Natural killer cell (primary cell): ENCODE results near the gene ICOSLG. TPM values are rescaled to one million over a fixed set of nuclear protein-coding genes. Genes with fewer than 3 reads are reported as not detected.
"Not testable (repeated sequence)": the region's sequence is repeated elsewhere in the genome, so short reads cannot be mapped to it uniquely, and the experiment has no call there.

Experiments used
- ATAC-seq, 3 donors: fragments of 150-1000 bp in 2 of 3; fragments of 200-7000 bp in 1 of 3; cut with Tn5 transposase; 1 replicate in 1 of 3; 2 replicates in 2 of 3; pipeline ENCODE4 v1.10.0; 2021; ENCODE audit warnings: mild to moderate bottlenecking in 2 of 3, moderate library complexity in 2 of 3
- DNase-seq, 2 donors: peaks; one replicate each; pipeline versions ENCODE4 v3.0.0 to v3.0.0-alpha.2; 2013 to 2021; ENCODE audit warnings: mixed read lengths in 1 of 2
- H3K27ac ChIP-seq: one replicate; pipeline ENCODE4 v1.5.1; 2013; ENCODE audit warnings: mild to moderate bottlenecking, low read length
- H3K27me3 ChIP-seq: one replicate; pipeline ENCODE4 v1.6.1; 2013; ENCODE audit warnings: low read length; ENCODE audit not compliant: control insufficient read depth, insufficient read depth
- H3K36me3 ChIP-seq: one replicate; pipeline ENCODE4 v1.6.1; 2013; ENCODE audit warnings: low read length; ENCODE audit not compliant: control insufficient read depth, insufficient read depth
- H3K4me1 ChIP-seq: one replicate; pipeline ENCODE4 v1.6.1; 2013; ENCODE audit warnings: low read length; ENCODE audit not compliant: control insufficient read depth, insufficient read depth
- H3K4me3 ChIP-seq: one replicate; pipeline ENCODE4 v1.5.1; 2013; ENCODE audit warnings: low read length
- H3K9me3 ChIP-seq: one replicate; pipeline ENCODE4 v1.6.1; 2013; ENCODE audit warnings: low read length; ENCODE audit not compliant: control insufficient read depth, insufficient read depth
- H3K27ac Mint-ChIP-seq, 2 donors: one replicate each; pipeline ENCODE4 v1.8.0; 2022; ENCODE audit warnings: mild to moderate bottlenecking in 2 of 2, mixed read lengths in 2 of 2, moderate library complexity in 1 of 2
- H3K27me3 Mint-ChIP-seq, 2 donors: one replicate each; pipeline ENCODE4 v1.8.0; 2022; ENCODE audit warnings: low read depth in 2 of 2, mixed read lengths in 2 of 2
- H3K36me3 Mint-ChIP-seq: one replicate; pipeline ENCODE4 v1.8.0; 2022; ENCODE audit warnings: mixed read lengths
- H3K4me1 Mint-ChIP-seq, 2 donors: one replicate each; pipeline ENCODE4 v1.8.0; 2022; ENCODE audit warnings: mixed read lengths in 2 of 2
- H3K4me3 Mint-ChIP-seq: one replicate; pipeline ENCODE4 v1.8.0; 2022; ENCODE audit warnings: mild to moderate bottlenecking, moderate library complexity, mixed read lengths
- H3K9me3 Mint-ChIP-seq, 2 donors: one replicate each; pipeline ENCODE4 v1.8.0; 2022; ENCODE audit warnings: mixed read lengths in 2 of 2
- WGBS: methylation state at CpG from one replicate; pipeline ENCODE4 v1.1.7; 2013; ENCODE audit warnings: missing lambda C conversion rate; ENCODE audit not compliant: insufficient coverage; 5-methylcytosine and 5-hydroxymethylcytosine counted together
- intact Hi-C: fragments of 100-400 bp; cut with micrococcal nuclease; formaldehyde crosslinking; loops from one replicate; pipeline ENCODE4 v1.14.2; 2022
- total RNA-seq, 4 donors: library from RNA; stranded (reverse); fragments of 120-200 nt in 1 of 4; gene quantifications; one replicate each; pipeline versions ENCODE4 v1.2.3 to v1.2.4, GENCODE V29; 2013 to 2022
- TF ChIP-seq, protein P1 (sequence below): fragments of 200-600 bp; IDR thresholded peaks from one replicate; pipeline ENCODE4 v1.8.0; 2022; ENCODE audit warnings: antibody characterized with exemption

The ICOSLG gene
- total RNA-seq, 3 donors from 2014 or later (not counting 1 experiment from before 2014, with no cell fraction given): 1.7 to 4.5 (median 2.9) TPM

DNA sequence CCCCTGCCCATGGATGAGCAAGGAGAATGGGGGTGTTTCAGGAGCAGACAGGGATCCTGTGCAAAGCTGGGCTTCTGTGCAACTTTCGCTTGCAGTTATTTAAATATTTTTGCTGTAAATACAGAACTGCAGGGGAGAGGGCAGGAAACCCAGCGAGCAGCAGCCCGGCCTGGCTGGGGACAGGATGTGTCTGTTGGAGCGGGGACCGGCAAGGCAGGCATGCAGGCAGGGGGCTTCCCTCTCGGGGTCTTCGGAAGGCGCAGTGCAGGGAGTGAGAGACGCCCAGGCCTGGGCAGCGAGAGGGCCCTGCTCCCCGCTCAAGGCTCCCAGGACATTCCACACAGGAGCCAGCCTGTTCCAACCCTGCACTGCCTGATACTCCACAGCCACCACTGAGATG is 43.2 kb upstream of the ICOSLG start:
- intact Hi-C loops: no loop called here
- no peak for DNase-seq
- 34% methylated on average over 11 of the region's 11 CpGs for WGBS

DNA sequence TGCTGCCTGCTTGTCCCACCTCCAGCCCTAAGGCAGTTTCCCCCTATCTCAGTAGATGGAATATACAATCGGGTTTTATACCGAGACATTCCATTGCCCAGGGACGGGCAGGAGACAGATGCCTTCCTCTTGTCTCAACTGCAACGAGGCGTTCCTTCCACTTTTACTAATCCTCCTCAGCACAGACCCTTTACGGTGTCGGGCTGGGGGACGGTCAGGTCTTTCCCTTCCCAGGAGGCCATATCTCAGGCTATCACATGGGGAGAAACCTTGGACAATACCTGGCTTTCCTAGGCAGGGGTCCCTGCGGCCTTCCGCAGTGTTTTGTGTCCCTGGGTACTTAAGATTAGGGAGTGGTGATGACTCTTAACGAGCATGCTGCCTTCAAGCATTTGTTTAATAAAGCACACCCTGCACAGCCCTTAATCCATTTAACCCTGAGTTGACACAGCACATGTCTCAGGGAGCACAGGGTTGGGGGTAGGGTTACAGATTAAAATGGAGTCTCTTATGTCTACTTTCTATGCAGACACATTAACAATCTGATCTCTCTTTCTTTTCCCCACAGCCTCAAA is 42.6 kb upstream of the ICOSLG start:
- H3K4me1 Mint-ChIP-seq, H3K4me1 ChIP-seq, ATAC-seq, H3K4me3 Mint-ChIP-seq, H3K9me3 ChIP-seq, H3K27me3 ChIP-seq, H3K36me3 ChIP-seq, intact Hi-C loops, H3K27ac Mint-ChIP-seq, DNase-seq, H3K27me3 Mint-ChIP-seq, H3K27ac ChIP-seq, H3K36me3 Mint-ChIP-seq, H3K4me3 ChIP-seq, H3K9me3 Mint-ChIP-seq: not testable (repeated sequence)
- 42% methylated on average over 8 of the region's 11 CpGs for WGBS

More for the DNA sequence above, 43.2 kb upstream of the ICOSLG start:
- no peaks in the 10 kb centered on the region for H3K36me3 ChIP-seq
- Mint-ChIP-seq H3K4me1 (no peaks in the 10 kb centered on the region), H3K4me3 (no peak overlapping the region), H3K9me3 (no peaks in the 10 kb centered on the region), H3K27ac (no peak overlapping the region), H3K27me3 (no peaks in the 10 kb centered on the region), H3K36me3 (no peaks in the 10 kb centered on the region)
- H3K4me3 ChIP-seq: no peak overlapping the region
- H3K4me1 ChIP-seq: no peaks in the 10 kb centered on the region
- H3K27ac ChIP-seq: no peak overlapping the region
- TF ChIP-seq, protein P1, sequence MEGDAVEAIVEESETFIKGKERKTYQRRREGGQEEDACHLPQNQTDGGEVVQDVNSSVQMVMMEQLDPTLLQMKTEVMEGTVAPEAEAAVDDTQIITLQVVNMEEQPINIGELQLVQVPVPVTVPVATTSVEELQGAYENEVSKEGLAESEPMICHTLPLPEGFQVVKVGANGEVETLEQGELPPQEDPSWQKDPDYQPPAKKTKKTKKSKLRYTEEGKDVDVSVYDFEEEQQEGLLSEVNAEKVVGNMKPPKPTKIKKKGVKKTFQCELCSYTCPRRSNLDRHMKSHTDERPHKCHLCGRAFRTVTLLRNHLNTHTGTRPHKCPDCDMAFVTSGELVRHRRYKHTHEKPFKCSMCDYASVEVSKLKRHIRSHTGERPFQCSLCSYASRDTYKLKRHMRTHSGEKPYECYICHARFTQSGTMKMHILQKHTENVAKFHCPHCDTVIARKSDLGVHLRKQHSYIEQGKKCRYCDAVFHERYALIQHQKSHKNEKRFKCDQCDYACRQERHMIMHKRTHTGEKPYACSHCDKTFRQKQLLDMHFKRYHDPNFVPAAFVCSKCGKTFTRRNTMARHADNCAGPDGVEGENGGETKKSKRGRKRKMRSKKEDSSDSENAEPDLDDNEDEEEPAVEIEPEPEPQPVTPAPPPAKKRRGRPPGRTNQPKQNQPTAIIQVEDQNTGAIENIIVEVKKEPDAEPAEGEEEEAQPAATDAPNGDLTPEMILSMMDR: no peak
- no peaks in the 10 kb centered on the region for H3K9me3 ChIP-seq
- no peak for ATAC-seq
- H3K27me3 ChIP-seq: no peaks in the 10 kb centered on the region

DNA sequence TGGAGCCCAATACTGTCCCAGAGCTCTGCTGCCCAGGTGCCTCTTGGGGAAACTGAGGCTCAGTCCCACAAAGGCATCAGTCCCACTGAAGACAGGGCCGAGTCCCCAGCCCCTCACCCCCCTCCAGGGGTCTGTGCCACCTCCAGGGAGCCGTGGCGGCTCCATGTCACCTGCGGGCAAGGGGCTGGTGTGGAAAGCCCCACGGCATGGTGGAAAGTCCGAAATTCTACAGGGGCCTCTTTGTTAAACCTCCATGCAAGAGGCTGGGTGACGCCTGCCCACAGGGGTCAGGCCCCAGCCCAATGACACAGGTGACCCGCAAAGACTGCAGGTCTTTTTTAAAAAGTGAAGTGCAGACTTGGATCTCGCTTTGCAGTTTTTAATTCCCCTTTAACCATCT is 41.6 kb upstream of the ICOSLG start:
- no peak overlapping the region for H3K27ac Mint-ChIP-seq
- no peak for ATAC-seq
- Histone ChIP-seq H3K27ac (no peak overlapping the region), H3K4me1 (no peaks in the 10 kb centered on the region), H3K9me3 (no peaks in the 10 kb centered on the region), H3K4me3 (no peak overlapping the region), H3K36me3 (no peaks in the 10 kb centered on the region), H3K27me3 (no peaks in the 10 kb centered on the region)
- H3K4me3 Mint-ChIP-seq: no peak overlapping the region
- WGBS: 88% methylated on average over 9 of the region's 9 CpGs
- no peaks in the 10 kb centered on the region for H3K9me3 Mint-ChIP-seq
- H3K4me1 Mint-ChIP-seq: no peaks in the 10 kb centered on the region
- DNase-seq: no peak
- H3K36me3 Mint-ChIP-seq: no peaks in the 10 kb centered on the region
- intact Hi-C loops: no loop called here
- H3K27me3 Mint-ChIP-seq: no peaks in the 10 kb centered on the region
- TF ChIP-seq, protein P1: no peak

DNA sequence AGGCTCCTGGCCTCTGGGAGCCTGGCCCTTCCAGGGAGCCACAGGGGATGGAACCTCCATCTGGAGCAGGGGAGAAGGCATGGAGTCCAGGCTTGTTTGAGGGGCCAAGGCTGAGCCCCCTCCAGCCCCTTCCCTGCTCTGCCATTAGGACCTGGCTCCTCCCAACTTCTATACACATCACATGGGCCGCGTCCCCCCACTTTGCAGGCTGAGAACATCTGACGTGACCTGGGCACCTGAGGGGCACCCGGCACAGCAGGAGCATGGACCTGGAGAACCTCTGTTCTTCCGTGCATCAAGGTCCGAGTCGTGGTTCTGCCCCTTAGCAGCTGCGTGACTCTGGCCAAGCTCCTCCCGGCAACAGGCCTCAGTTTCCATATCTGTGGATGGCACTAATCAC is 41.1 kb upstream of the ICOSLG start:
- TF ChIP-seq, protein P1: no peak
- 91% methylated on average over 9 of the region's 9 CpGs for WGBS
- ATAC-seq: no peak
- Histone ChIP-seq H3K27me3 (no peaks in the 10 kb centered on the region), H3K9me3 (no peaks in the 10 kb centered on the region), H3K27ac (no peak overlapping the region), H3K36me3 (no peaks in the 10 kb centered on the region), H3K4me1 (no peaks in the 10 kb centered on the region), H3K4me3 (no peak overlapping the region)
- Mint-ChIP-seq H3K36me3 (no peaks in the 10 kb centered on the region), H3K4me1 (no peaks in the 10 kb centered on the region), H3K27ac (no peak overlapping the region), H3K4me3 (no peak overlapping the region), H3K27me3 (no peaks in the 10 kb centered on the region), H3K9me3 (no peaks in the 10 kb centered on the region)
- DNase-seq: no peak
- intact Hi-C loops: no loop called here
